ENCODE results near the gene TSR1.

DNA sequence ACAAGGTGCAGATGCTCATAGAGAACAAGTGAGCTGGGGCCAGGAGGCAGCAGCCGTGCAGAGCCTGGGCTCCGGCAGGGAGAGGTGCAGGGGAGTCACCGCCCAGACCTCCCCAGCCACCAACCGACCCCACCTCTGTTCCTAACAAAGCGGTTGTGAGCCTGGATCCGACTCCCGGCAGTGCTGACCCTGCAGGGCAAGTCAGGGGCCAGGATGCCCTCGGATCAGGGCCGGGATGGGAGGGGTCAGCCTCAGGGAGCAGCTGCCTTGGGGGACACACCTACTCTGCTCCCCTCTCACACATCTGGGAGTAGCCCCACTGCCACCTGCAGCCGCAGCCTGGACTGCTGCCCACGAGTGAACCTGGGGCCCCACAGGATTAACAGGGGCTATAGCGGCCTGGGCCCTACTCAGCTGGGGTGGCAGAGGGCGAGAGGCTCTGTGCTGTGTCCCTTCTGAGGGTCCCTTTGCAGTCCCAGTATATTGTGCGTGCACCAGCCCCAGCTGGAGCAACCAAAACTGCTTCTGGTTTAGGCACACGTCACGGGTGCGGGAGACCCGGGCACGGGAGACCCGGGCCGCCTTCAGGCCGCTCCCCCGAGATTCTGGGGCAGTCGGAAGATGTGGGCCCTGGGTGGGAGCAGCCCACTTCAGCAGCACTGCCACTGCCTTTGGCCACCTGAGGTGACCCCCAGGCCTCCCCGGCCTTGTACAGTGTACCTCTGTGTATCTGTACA lies 43.4 kb upstream of the TSR1 start:
- TF ChIP-seq, protein P1, sequence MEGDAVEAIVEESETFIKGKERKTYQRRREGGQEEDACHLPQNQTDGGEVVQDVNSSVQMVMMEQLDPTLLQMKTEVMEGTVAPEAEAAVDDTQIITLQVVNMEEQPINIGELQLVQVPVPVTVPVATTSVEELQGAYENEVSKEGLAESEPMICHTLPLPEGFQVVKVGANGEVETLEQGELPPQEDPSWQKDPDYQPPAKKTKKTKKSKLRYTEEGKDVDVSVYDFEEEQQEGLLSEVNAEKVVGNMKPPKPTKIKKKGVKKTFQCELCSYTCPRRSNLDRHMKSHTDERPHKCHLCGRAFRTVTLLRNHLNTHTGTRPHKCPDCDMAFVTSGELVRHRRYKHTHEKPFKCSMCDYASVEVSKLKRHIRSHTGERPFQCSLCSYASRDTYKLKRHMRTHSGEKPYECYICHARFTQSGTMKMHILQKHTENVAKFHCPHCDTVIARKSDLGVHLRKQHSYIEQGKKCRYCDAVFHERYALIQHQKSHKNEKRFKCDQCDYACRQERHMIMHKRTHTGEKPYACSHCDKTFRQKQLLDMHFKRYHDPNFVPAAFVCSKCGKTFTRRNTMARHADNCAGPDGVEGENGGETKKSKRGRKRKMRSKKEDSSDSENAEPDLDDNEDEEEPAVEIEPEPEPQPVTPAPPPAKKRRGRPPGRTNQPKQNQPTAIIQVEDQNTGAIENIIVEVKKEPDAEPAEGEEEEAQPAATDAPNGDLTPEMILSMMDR (IDR thresholded peaks at IDR 0.05), result no peak
- TF ChIP-seq POLR2A (IDR thresholded peaks at IDR 0.05), result no peak

All from lower leg skin (tissue), 3 donors.